ENCODE data around the gene TACC3.

TACC3 gene

GRCh38 chr4:1793940-1794808 lies 72.9 kb downstream of the TACC3 start:
- DNase-seq (ENCODE audit: low read depth): no peak

Data from ELR (cell line).